Activated naive CD8-positive, alpha-beta T cell treated with anti-CD3 and anti-CD28 coated beads, Interleukin-2, amount 10 ng/mL, durations not matched to agents 7 days and 5 days (primary cell): ENCODE measurements around the gene PRKCA. TPM values are rescaled to one million over a fixed set of nuclear protein-coding genes. Genes with fewer than 3 reads are reported as not detected.
"Not testable (repeated sequence)": the region's sequence is repeated elsewhere in the genome, so short reads cannot be mapped to it uniquely, and the experiment has no call there.

Experiments
- ATAC-seq: fragments of 150-1000 bp; cut with Tn5 transposase; one replicate; pipeline ENCODE4 v1.10.0; 2021; ENCODE audit warnings: low read depth, moderate library complexity
- POLR2A ChIA-PET: fragments of 350-600 bp; sonication (Branson Sonifier 250); formaldehyde crosslinking; loops from one replicate; lab custom pipeline; 2021; ENCODE audit warnings: antibody characterized with exemption; lab: Charles Lee
- DNase-seq: peaks from one replicate; pipeline ENCODE4 v3.0.0; 2021
- H3K27ac Mint-ChIP-seq: one replicate; pipeline ENCODE4 v1.8.0; 2022; ENCODE audit warnings: mild to moderate bottlenecking, mixed read lengths
- H3K27me3 Mint-ChIP-seq: one replicate; pipeline ENCODE4 v1.8.0; 2022; ENCODE audit warnings: mild to moderate bottlenecking, moderate library complexity, mixed read lengths
- H3K36me3 Mint-ChIP-seq: one replicate; pipeline ENCODE4 v1.8.0; 2021; ENCODE audit warnings: mild to moderate bottlenecking, mixed read lengths
- H3K4me1 Mint-ChIP-seq: one replicate; pipeline ENCODE4 v1.8.0; 2021; ENCODE audit warnings: mixed read lengths
- H3K4me3 Mint-ChIP-seq: one replicate; pipeline ENCODE4 v1.8.0; 2022; ENCODE audit warnings: mild to moderate bottlenecking, moderate library complexity, mixed read lengths
- H3K9me3 Mint-ChIP-seq: one replicate; pipeline ENCODE4 v1.8.0; 2021; ENCODE audit warnings: mixed read lengths
- total RNA-seq, 2 experiments: library from RNA; stranded (reverse); gene quantifications; one replicate each; pipeline ENCODE4 v1.2.3, GENCODE V29; 2021

Gene PRKCA
- total RNA-seq, 2 experiments from 2014 or later: 66.1 to 66.5 TPM

DNA sequence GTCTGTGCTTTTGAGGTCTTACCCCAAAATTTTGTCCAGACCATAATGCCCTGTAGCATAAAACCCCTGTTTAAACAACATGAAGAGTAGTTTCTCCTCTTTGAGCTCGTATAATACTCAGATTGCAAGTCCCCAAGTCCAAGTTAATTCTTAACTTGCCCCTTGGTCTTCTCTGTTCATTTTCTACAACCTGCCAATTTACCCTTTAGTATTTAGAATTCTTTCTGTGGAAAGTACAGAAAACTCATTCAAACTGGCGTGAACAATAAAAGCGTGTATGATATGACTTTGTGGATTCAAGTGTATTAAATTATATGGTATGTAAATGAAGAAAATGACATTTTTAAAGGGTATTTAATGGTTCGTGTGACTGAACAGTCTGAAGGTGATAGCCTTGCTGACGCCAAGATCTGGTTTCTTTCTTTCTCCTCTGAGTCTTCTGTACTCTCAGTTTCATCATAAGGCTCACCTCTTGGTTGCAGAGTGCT is 185.6 kb downstream of the PRKCA start:
- H3K36me3 Mint-ChIP-seq: peaks cover 31% of the 10 kb centered on the region
- ATAC-seq (no peak), DNase-seq (no peak)
- POLR2A ChIA-PET: no interaction called here
- H3K4me1 Mint-ChIP-seq: peaks cover 26% of the 10 kb centered on the region
- H3K9me3 Mint-ChIP-seq: peaks cover 2% of the 10 kb centered on the region
- H3K27ac Mint-ChIP-seq: no peak overlapping the region
- H3K4me3 Mint-ChIP-seq: no peak overlapping the region
- no peaks in the 10 kb centered on the region for H3K27me3 Mint-ChIP-seq

DNA sequence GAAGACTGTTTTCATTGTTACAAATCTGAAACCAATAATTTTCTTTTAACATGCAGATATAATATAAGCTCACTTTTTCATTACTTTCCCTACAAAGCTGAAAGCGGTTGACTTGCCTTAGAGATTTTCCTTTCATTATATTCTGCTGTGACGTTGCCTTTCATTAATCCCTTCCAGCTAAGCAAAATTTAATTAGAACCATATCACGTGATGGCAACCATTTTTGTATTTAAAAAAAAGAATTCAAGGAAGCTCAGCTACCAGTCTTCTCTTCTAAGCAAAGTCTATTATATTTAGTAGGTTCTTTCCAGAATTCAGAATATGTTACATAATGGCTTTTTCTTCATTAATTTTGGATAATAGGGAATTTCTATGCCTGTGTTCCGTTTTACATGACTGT is 186.5 kb downstream of the PRKCA start:
- Mint-ChIP-seq H3K4me1 (peaks cover 33% of the 10 kb centered on the region), H3K4me3 (no peak overlapping the region), H3K27ac (no peak overlapping the region), H3K36me3 (peaks cover 32% of the 10 kb centered on the region), H3K27me3 (no peaks in the 10 kb centered on the region), H3K9me3 (peaks cover 2% of the 10 kb centered on the region)
- no peak for DNase-seq
- ATAC-seq: no peak
- POLR2A ChIA-PET: no interaction called here

DNA sequence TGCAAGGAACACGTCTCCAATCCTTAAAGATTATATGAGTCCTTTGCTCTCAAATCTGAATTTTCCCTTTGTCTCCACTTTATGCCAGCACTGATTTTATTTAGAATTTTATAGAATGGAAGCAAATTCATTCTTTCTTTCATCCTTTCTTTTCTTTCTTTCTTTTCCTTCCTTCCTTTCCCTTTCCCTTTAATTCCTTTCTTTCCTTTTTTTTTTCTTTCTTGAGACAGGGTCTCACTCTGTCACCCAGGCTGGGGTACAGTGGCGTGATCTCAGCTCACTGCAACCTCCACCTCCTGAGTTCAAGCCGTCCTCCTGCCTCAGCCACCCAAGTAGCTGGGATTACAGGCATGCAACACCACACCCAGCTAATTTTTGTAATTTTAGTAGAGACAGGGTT is 187.2 kb downstream of the PRKCA start:
- peaks cover 37% of the 10 kb centered on the region for H3K4me1 Mint-ChIP-seq
- H3K36me3 Mint-ChIP-seq: peaks cover 38% of the 10 kb centered on the region
- DNase-seq, H3K27me3 Mint-ChIP-seq, H3K9me3 Mint-ChIP-seq, H3K4me3 Mint-ChIP-seq, ATAC-seq, H3K27ac Mint-ChIP-seq, POLR2A ChIA-PET: not testable (repeated sequence)

DNA sequence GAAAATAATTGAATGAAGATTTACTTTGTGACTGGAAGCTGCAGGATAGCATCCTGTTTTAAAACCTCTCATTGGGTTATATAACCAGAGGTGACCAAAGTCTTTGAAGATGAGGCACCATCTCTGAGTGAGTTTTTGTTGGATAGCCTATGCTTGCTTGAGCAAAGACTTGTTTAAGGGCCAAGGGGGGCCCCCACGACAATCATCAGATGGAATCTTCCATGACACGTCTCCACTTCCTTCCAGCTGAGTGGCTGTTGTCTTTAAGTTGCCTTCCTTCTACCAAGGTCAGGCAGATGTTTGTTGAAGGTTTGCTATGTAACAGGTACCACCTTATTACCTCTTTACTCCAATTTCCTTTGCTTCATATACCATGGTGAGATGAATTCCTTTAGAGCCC is 188.8 kb downstream of the PRKCA start:
- ATAC-seq (no peak), DNase-seq (no peak)
- H3K4me3 Mint-ChIP-seq: no peak overlapping the region
- H3K9me3 Mint-ChIP-seq: peaks cover 2% of the 10 kb centered on the region
- H3K4me1 Mint-ChIP-seq: peaks cover 34% of the 10 kb centered on the region
- no peak overlapping the region for H3K27ac Mint-ChIP-seq
- H3K36me3 Mint-ChIP-seq: peaks cover 40% of the 10 kb centered on the region
- POLR2A ChIA-PET: interaction anchor here (0.6 kb wide), 1 partner anchor 245 kb away, joined by 4 read pairs; no protein-coding TSS in a partner anchor
- H3K27me3 Mint-ChIP-seq: no peaks in the 10 kb centered on the region

DNA sequence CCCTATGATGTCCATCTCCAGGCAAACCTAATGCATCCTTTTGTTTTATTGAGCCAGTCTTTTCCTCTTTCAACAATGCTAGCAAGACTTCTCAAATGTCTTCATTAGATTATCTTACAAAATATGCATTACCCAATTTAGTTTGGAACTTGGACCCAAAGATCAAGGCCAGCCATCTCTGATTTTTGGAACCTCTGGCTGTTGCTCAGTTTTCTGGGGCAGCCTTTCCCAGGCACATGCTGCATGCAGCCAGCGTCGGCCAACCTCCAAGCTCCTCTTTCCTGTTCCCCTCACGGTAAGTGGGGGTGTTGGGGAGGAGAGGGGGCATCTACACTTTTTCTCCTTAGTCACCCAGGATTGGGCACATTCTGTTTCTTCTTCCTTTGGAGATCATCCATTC is 189.3 kb downstream of the PRKCA start:
- POLR2A ChIA-PET: interaction anchor here (0.6 kb wide), 1 partner anchor 245 kb away, joined by 4 read pairs; no protein-coding TSS in a partner anchor
- H3K27ac Mint-ChIP-seq: no peak overlapping the region
- no peak for DNase-seq
- peaks cover 36% of the 10 kb centered on the region for H3K36me3 Mint-ChIP-seq
- no peaks in the 10 kb centered on the region for H3K27me3 Mint-ChIP-seq
- no peak overlapping the region for H3K4me3 Mint-ChIP-seq
- peaks cover 2% of the 10 kb centered on the region for H3K9me3 Mint-ChIP-seq
- peaks cover 34% of the 10 kb centered on the region for H3K4me1 Mint-ChIP-seq
- no peak for ATAC-seq

DNA sequence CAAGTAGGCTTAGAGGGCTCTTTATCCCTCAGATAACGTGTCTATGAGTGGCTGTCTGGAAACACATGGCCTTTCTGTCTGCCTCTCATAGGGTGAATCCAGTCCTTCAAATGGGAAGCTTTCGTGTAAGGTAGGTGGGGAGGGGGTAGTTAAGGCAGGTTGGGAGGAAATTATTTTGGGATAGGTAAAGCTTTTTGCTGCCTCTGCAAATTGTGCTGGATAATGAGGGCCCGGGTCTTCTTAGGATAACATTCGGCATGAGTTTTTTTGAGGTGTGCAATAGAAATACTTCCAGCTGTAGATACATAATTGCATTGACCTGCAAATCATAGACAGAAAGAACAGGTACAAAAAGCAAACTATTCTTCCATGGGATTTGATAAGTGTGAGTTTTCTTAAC is 189.7 kb downstream of the PRKCA start:
- no peaks in the 10 kb centered on the region for H3K27me3 Mint-ChIP-seq
- POLR2A ChIA-PET: interaction anchor here (0.6 kb wide), 1 partner anchor 246 kb away, joined by 4 read pairs; no protein-coding TSS in a partner anchor

DNA sequence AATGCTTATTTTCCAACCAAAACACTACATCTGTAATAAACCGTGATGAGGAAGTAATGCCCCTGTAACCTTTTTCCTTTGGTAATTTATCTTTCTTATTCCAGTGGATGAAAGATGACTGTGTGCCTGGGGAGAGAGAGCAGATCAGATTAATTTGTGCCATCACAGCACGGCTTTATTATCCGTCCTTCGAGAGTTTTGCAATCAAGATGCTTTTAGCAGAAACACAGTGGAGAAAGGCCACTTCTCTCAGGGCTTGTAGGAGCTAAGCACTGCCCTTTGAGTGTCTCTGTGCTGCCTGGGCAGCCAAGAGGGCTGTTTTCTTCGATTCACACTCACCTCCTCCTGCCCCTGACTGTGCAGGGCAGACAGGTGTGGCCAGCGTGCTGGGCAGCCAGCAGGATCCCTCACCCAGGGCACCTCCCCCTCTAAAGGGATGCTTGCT is 190.2 kb downstream of the PRKCA start:
- Mint-ChIP-seq H3K36me3 (peaks cover 31% of the 10 kb centered on the region), H3K4me1 (peaks cover 31% of the 10 kb centered on the region), H3K27me3 (no peaks in the 10 kb centered on the region), H3K9me3 (peaks cover 2% of the 10 kb centered on the region), H3K27ac (no peak overlapping the region), H3K4me3 (no peak overlapping the region)
- no peak for ATAC-seq
- no peak for DNase-seq
- POLR2A ChIA-PET: no interaction called here

More for the DNA sequence above, 189.7 kb downstream of the PRKCA start:
- ATAC-seq (no peak), DNase-seq (no peak)
- Mint-ChIP-seq H3K4me3 (no peak overlapping the region), H3K36me3 (peaks cover 34% of the 10 kb centered on the region), H3K9me3 (peaks cover 2% of the 10 kb centered on the region), H3K4me1 (peaks cover 32% of the 10 kb centered on the region), H3K27ac (no peak overlapping the region)

DNA sequence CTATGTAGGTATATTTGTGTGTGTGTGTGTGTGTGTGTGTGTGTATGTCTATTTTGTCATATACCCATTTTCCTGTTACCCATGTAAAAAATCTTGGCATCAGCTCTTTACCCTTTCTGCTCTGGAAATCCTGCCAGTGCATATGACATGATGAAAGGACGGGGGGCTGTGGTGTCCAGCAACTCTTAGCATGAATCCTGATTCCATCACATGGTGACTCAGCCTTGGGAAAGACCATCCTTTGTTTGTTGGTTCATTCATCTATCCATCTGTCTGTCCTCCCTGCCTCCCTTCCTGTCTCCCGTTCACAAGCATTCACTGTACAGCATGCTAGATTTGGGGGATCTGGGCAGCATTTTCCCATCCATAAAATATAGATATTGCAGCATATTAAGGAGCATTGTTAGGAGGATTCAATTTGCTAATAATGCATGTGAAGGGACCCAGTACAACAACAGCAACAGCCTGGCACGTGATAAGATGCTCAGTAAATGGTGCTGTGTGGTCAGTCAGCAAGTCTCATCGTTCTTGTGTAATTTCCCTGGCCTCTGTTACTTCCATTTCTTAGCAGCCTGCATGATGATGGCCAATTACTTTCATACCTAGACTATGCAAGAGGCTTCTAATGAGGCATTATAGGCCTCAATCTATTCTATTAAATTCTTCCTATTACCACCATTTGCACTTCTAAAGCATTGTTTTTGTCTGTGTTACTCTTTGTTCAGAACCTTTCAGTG is 191.0 kb downstream of the PRKCA start:
- Mint-ChIP-seq H3K4me1 (peaks cover 28% of the 10 kb centered on the region), H3K4me3 (no peak overlapping the region), H3K27ac (no peak overlapping the region), H3K27me3 (no peaks in the 10 kb centered on the region), H3K9me3 (peaks cover 2% of the 10 kb centered on the region), H3K36me3 (peaks cover 32% of the 10 kb centered on the region)
- DNase-seq: no peak
- ATAC-seq: no peak
- POLR2A ChIA-PET: no interaction called here

DNA sequence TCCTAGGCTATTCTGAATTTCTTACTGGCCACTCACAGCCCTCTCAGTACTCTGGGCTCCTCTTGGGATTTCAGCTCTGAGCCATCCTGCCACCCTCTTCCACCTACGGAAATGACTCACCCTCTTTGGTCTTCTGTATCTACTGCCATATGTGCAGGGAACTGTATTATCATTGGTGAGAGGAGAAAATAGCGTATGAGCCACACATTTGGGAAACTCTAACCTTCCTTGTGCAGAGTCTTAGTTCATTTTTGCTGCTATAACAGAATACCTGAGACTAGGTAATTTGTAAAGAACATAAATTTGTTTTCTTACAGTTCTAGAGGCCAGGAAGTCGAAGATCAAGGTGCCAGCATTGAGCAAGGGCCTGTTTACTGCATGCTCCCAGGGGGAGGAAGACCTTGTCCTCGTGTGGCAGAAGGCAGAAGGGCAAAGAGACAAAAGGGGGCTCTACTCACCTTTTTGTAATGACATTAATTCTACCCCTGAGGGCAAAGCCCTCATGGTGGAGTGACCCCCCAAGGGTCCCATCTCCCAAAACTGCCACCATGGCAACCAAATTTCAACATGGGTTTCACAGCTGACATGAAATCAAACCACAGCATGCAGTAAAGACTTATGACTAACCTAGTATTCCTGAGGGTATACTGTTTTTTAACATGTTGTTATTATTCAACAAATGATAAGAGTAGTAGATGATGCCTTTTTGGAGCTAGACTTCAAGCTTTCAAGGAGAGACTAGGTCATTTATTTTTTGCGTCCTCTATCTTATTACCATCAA is 191.8 kb downstream of the PRKCA start:
- H3K27ac Mint-ChIP-seq: no peak overlapping the region
- no peaks in the 10 kb centered on the region for H3K27me3 Mint-ChIP-seq
- no peak overlapping the region for H3K4me3 Mint-ChIP-seq
- no peaks in the 10 kb centered on the region for H3K9me3 Mint-ChIP-seq
- ATAC-seq (peak; percentile 52), DNase-seq (no peak)
- H3K36me3 Mint-ChIP-seq: peaks cover 35% of the 10 kb centered on the region
- peaks cover 26% of the 10 kb centered on the region for H3K4me1 Mint-ChIP-seq
- POLR2A ChIA-PET: interaction anchor here (0.6 kb wide), 1 partner anchor 159 kb away, joined by 3 read pairs; no protein-coding TSS in a partner anchor

DNA sequence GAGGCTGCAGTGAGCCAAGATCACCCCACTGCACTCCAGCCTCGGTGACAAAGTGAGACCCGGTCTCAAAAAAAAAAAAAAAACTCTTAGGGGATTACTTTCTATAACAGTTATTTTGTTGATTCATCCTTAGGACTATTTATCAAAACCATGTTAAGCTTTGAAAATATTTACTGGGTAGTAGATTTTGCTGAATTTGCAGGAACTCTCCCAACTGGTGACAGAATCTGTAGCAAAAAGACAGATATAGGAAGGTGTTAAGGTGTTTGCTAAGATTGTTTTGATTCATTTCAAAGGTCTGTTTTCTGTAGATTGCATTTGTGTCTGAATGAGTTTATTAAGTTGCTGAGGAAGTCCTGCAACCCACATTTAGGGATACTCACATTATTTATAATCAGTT is 192.6 kb downstream of the PRKCA start:
- H3K4me3 Mint-ChIP-seq: no peak overlapping the region
- POLR2A ChIA-PET: interaction anchor here (0.6 kb wide), 1 partner anchor 158 kb away, joined by 3 read pairs; no protein-coding TSS in a partner anchor
- H3K9me3 Mint-ChIP-seq: no peaks in the 10 kb centered on the region
- H3K27me3 Mint-ChIP-seq: no peaks in the 10 kb centered on the region
- H3K4me1 Mint-ChIP-seq: peaks cover 30% of the 10 kb centered on the region
- H3K27ac Mint-ChIP-seq: no peak overlapping the region
- DNase-seq: no peak
- ATAC-seq: no peak
- peaks cover 33% of the 10 kb centered on the region for H3K36me3 Mint-ChIP-seq

DNA sequence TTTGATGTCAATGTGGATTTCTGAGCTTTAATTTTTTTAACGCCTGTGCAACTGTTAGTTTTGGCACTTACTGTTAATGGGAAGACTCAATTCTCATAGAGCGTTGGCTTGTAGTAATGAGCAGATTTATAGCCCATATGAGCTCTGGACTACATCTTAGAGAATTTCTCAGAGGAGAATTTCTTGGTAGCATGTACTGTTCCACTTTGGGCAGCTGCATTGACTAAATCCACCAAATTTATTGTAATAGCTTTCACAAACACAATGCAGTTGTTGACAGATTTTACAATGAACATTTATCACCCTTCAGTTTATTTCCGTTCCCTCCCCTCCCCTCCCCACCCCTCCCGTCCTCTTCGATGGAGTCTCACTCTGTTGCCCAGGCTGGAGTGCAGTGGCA is 193.9 kb downstream of the PRKCA start:
- ATAC-seq (no peak), DNase-seq (no peak)
- Mint-ChIP-seq H3K9me3 (no peaks in the 10 kb centered on the region), H3K36me3 (peaks cover 33% of the 10 kb centered on the region), H3K4me3 (no peak overlapping the region), H3K27me3 (no peaks in the 10 kb centered on the region), H3K4me1 (peaks cover 23% of the 10 kb centered on the region), H3K27ac (no peak overlapping the region)
- POLR2A ChIA-PET: no interaction called here

DNA sequence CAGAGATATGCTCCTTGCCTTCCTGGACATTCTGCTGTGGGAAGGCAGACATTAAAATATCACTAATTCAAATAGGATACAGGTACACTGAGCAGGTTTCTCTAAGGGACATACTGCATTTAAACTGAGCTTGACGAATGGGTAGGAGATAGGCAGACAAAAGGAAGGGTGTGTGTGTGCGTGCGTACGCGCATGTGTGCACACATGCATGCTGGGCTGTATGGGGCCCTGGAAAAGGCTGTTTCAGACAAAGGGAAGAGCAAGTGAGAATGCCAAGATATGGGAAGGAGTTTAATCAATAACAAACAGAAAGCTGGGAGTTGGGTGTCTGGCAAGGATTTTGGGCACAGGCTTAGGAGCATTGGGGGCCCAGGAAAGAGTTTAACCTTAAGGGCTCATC is 196.2 kb downstream of the PRKCA start:
- peaks cover 10% of the 10 kb centered on the region for H3K4me1 Mint-ChIP-seq
- no peak overlapping the region for H3K4me3 Mint-ChIP-seq
- no peak for DNase-seq
- no peak overlapping the region for H3K27ac Mint-ChIP-seq
- peaks cover 25% of the 10 kb centered on the region for H3K36me3 Mint-ChIP-seq
- no peaks in the 10 kb centered on the region for H3K9me3 Mint-ChIP-seq
- no peaks in the 10 kb centered on the region for H3K27me3 Mint-ChIP-seq
- POLR2A ChIA-PET: no interaction called here
- no peak for ATAC-seq

DNA sequence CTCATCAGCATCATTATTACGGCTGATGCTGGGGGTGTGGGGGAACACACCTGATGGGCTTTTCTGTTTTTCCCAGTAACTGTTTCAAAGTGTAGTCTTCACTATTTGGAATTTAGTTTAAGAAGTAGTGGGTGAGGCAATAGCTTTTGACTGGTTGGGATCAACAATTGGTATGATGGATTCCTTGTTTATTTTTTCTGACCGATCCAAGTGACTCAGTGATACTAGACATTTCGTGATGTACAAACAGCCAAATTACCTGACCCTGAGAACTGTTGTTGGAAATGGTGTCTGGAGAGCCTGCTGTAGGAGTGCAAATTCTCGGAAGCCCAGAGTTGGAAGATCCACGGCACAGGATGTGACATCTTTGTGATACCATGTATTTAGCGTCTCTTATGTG is 204.2 kb downstream of the PRKCA start:
- no peak for DNase-seq
- POLR2A ChIA-PET: no interaction called here
- H3K27ac Mint-ChIP-seq: no peak overlapping the region
- H3K9me3 Mint-ChIP-seq: peaks cover 2% of the 10 kb centered on the region
- no peak overlapping the region for H3K4me3 Mint-ChIP-seq
- no peak for ATAC-seq
- peaks cover 16% of the 10 kb centered on the region for H3K36me3 Mint-ChIP-seq
- peaks cover 37% of the 10 kb centered on the region for H3K4me1 Mint-ChIP-seq
- H3K27me3 Mint-ChIP-seq: no peaks in the 10 kb centered on the region
